DND-41 (cell line): ENCODE results near the gene TEP1.

Experiments
- EZH2 ChIP-seq: IDR thresholded peaks from 3 replicates; pipeline ENCODE4 v1.6.1; 2012; ENCODE audit warnings: borderline replicate concordance, low read depth, mild to moderate bottlenecking, moderate library complexity, low read length, inconsistent platforms; ENCODE audit not compliant: severe bottlenecking
- TF ChIP-seq, protein P1 (sequence below): IDR thresholded peaks from 2 replicates; pipeline ENCODE4 v1.5.1; 2012; ENCODE audit warnings: borderline replicate concordance, low read length, moderate library complexity, mild to moderate bottlenecking; ENCODE audit not compliant: poor library complexity, severe bottlenecking; ENCODE audit errors: extremely low read depth

GRCh38 chr14:20328705-20329104 is 84.6 kb downstream of the TEP1 start:
- TF ChIP-seq, protein P1, sequence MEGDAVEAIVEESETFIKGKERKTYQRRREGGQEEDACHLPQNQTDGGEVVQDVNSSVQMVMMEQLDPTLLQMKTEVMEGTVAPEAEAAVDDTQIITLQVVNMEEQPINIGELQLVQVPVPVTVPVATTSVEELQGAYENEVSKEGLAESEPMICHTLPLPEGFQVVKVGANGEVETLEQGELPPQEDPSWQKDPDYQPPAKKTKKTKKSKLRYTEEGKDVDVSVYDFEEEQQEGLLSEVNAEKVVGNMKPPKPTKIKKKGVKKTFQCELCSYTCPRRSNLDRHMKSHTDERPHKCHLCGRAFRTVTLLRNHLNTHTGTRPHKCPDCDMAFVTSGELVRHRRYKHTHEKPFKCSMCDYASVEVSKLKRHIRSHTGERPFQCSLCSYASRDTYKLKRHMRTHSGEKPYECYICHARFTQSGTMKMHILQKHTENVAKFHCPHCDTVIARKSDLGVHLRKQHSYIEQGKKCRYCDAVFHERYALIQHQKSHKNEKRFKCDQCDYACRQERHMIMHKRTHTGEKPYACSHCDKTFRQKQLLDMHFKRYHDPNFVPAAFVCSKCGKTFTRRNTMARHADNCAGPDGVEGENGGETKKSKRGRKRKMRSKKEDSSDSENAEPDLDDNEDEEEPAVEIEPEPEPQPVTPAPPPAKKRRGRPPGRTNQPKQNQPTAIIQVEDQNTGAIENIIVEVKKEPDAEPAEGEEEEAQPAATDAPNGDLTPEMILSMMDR, result no peak
- no peak for TF ChIP-seq EZH2
